CD4-positive, alpha-beta T cell treated with Interferon alpha-2 for 1 hour (primary cell): Measurements from ENCODE around the gene NEURL1B.

Experiments used
- DNase-seq, 2 donors: peaks; one replicate each; pipeline ENCODE4 v3.0.0-alpha.2; 2020 to 2022

Gene NEURL1B

GRCh38 chr5:172610643-172611042 is 30.4 kb upstream of the NEURL1B start:
- DNase-seq = no peak

- no peak for DNase-seq
Observed at GRCh38 chr5:172611913-172612312, 29.1 kb upstream of the NEURL1B start.

GRCh38 chr5:172612771-172613170 is 28.3 kb upstream of the NEURL1B start:
- DNase-seq = no peak

GRCh38 chr5:172616136-172616535 is 24.9 kb upstream of the NEURL1B start:
- DNase-seq = no peak

GRCh38 chr5:172616730-172617129 is 24.3 kb upstream of the NEURL1B start:
- DNase-seq = no peak

- no peak for DNase-seq
Observed at GRCh38 chr5:172617817-172618216, 23.2 kb upstream of the NEURL1B start.

GRCh38 chr5:172618574-172619365 is 22.3 kb upstream of the NEURL1B start:
- no peak for DNase-seq

- no peak for DNase-seq
Observed at GRCh38 chr5:172620506-172620905, 20.6 kb upstream of the NEURL1B start.

- DNase-seq = no peak
Observed at GRCh38 chr5:172622091-172623046, 18.7 kb upstream of the NEURL1B start.

- DNase-seq = no peak
Observed at GRCh38 chr5:172623313-172623980, 17.6 kb upstream of the NEURL1B start.

GRCh38 chr5:172624083-172624995 is 16.7 kb upstream of the NEURL1B start:
- DNase-seq = no peak

- no peak for DNase-seq
Observed at GRCh38 chr5:172624996-172625964, 15.8 kb upstream of the NEURL1B start.

- no peak for DNase-seq
Observed at GRCh38 chr5:172626031-172626581, 15.0 kb upstream of the NEURL1B start.

GRCh38 chr5:172630082-172630481 is 11.0 kb upstream of the NEURL1B start:
- no peak for DNase-seq

- no peak for DNase-seq
Observed at GRCh38 chr5:172630482-172630881, 10.6 kb upstream of the NEURL1B start.

GRCh38 chr5:172630986-172631385 is 10.1 kb upstream of the NEURL1B start:
- DNase-seq = no peak

GRCh38 chr5:172632346-172633092 is 8.5 kb upstream of the NEURL1B start:
- no peak for DNase-seq

- DNase-seq = no peak
Observed at GRCh38 chr5:172633403-172633970, 7.6 kb upstream of the NEURL1B start.

- DNase-seq = no peak
Observed at GRCh38 chr5:172634106-172634899, 6.8 kb upstream of the NEURL1B start.
